Dedifferentiated amniotic fluid mesenchymal stem cell (primary cell): ENCODE data around the gene STK39.

Source experiments
- DNase-seq: peaks from one replicate; pipeline ENCODE4 v3.0.0-alpha.2; 2016; ENCODE audit errors: extremely low spot score

Gene STK39

GRCh38 chr2:167961536-167962048 is 285.8 kb downstream of the STK39 start:
- no peak for DNase-seq

- DNase-seq = no peak
These were observed 287.2 kb downstream of the STK39 start for GRCh38 chr2:167960089-167960747.

GRCh38 chr2:167957662-167958061 is 289.7 kb downstream of the STK39 start:
- no peak for DNase-seq

GRCh38 chr2:167955264-167955906 is 292.0 kb downstream of the STK39 start:
- no peak for DNase-seq

- DNase-seq = peak; percentile 81
These were observed 292.9 kb downstream of the STK39 start for GRCh38 chr2:167954495-167954894.

- no peak for DNase-seq
These were observed 293.6 kb downstream of the STK39 start for GRCh38 chr2:167953776-167954175.

GRCh38 chr2:167950571-167950970 is 296.8 kb downstream of the STK39 start:
- no peak for DNase-seq

GRCh38 chr2:167946441-167946841 is 301.0 kb downstream of the STK39 start:
- no peak for DNase-seq

GRCh38 chr2:167945660-167946368 is 301.6 kb downstream of the STK39 start:
- no peak for DNase-seq

- DNase-seq = no peak
These were observed 302.4 kb downstream of the STK39 start for GRCh38 chr2:167944825-167945659.

- no peak for DNase-seq
These were observed 303.5 kb downstream of the STK39 start for GRCh38 chr2:167943897-167944296.

GRCh38 chr2:167943368-167943767 is 304.0 kb downstream of the STK39 start:
- DNase-seq = no peak

- DNase-seq = no peak
These were observed 304.9 kb downstream of the STK39 start for GRCh38 chr2:167942366-167943081.

- DNase-seq = no peak
These were observed 305.8 kb downstream of the STK39 start for GRCh38 chr2:167941604-167942003.

GRCh38 chr2:167940734-167941507 is 306.5 kb downstream of the STK39 start:
- DNase-seq = no peak

GRCh38 chr2:167940346-167940725 is 307.1 kb downstream of the STK39 start:
- DNase-seq = no peak

GRCh38 chr2:167939514-167940345 is 307.7 kb downstream of the STK39 start:
- DNase-seq = no peak

GRCh38 chr2:167937403-167937802 is 310.0 kb downstream of the STK39 start:
- no peak for DNase-seq

GRCh38 chr2:167935803-167936110 is 311.6 kb downstream of the STK39 start:
- DNase-seq = no peak
